Tibial artery (tissue), 4 donors: ENCODE measurements around the gene KCNRG.
"Not testable (repeated sequence)": the region's sequence is repeated elsewhere in the genome, so short reads cannot be mapped to it uniquely, and the experiment has no call there.

Source experiments
- DNase-seq, 2 donors: peaks; one replicate each; pipeline ENCODE4 v3.0.0-alpha.2; 2019
- H3K27ac ChIP-seq, 2 donors: fragments of 200-600 bp; sonication (generic) in 1 of 2; 1 replicate in 1 of 2; 2 replicates in 1 of 2; pipeline ENCODE4 v1.5.1; 2018 to 2019; ENCODE audit warnings: mild to moderate bottlenecking in 1 of 2
- H3K27me3 ChIP-seq, 2 donors: fragments of 200-600 bp; sonication (generic) in 1 of 2; one replicate each; pipeline versions ENCODE4 v1.5.1 to v1.6.0; 2016 to 2019
- H3K36me3 ChIP-seq, 3 donors: fragments of 200-600 bp; sonication (generic) in 2 of 3; one replicate each; pipeline ENCODE4 v1.5.1; 2016 to 2019; ENCODE audit warnings: mild to moderate bottlenecking in 2 of 3
- H3K4me1 ChIP-seq, 4 donors: fragments of 200-600 bp; sonication (generic) in 2 of 4; 1 replicate in 3 of 4; 2 replicates in 1 of 4; pipeline ENCODE4 v1.5.1; 2016 to 2019
- H3K4me3 ChIP-seq, 2 donors: fragments of 200-600 bp; sonication (generic) in 1 of 2; 1 replicate in 1 of 2; 2 replicates in 1 of 2; pipeline ENCODE4 v1.5.1; 2018 to 2019; ENCODE audit warnings: mild to moderate bottlenecking in 2 of 2
- H3K9me3 ChIP-seq, 3 donors: fragments of 200-600 bp; sonication (generic) in 1 of 3; one replicate each; pipeline ENCODE4 v1.5.1; 2016 to 2019
- CTCF ChIP-seq, 2 experiments: fragments of 200-600 bp in 1 of 2; fragments of 450-650 bp in 1 of 2; IDR thresholded peaks; one replicate each; pipeline ENCODE4 v1.5.1; 2017 to 2019; ENCODE audit warnings: antibody characterized with exemption in 2 of 2, mild to moderate bottlenecking in 1 of 2, moderate library complexity in 1 of 2
- intact Hi-C: fragments of 100-400 bp; cut with DNase I; formaldehyde crosslinking; loops from one replicate; pipeline ENCODE4 v1.15.0; 2023; ENCODE audit warnings: low total_unique reads

Gene KCNRG

DNA sequence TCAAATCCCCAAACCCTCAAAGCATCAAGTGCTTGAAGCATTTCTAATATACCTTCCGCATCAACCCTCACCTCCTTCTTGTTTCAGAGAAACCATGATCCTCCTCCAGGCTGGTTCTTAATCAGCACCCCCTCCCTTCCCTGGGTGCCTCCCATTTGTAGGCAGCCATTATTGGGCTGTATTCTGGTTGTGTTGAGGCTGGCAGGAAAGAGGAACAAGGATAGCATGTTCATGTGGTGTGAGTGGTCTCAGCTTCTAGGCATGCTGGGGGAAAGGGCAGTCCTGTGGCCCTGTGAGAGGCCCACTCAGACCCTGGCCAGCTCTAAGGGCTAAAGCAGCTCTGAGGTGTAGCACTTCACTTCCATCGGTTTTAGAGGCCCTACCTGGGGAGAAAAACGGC, 37.3 kb upstream of the KCNRG start:
- Histone ChIP-seq H3K27ac (no peak overlapping the region), H3K9me3 (no peaks in the 10 kb centered on the region), H3K4me3 (no peak overlapping the region), H3K4me1 (no peaks in the 10 kb centered on the region), H3K36me3 (no peaks in the 10 kb centered on the region), H3K27me3 (no peaks in the 10 kb centered on the region)
- no peak for DNase-seq
- intact Hi-C loops = no loop called here
- no peak for TF ChIP-seq CTCF (IDR thresholded peaks at IDR 0.05)

DNA sequence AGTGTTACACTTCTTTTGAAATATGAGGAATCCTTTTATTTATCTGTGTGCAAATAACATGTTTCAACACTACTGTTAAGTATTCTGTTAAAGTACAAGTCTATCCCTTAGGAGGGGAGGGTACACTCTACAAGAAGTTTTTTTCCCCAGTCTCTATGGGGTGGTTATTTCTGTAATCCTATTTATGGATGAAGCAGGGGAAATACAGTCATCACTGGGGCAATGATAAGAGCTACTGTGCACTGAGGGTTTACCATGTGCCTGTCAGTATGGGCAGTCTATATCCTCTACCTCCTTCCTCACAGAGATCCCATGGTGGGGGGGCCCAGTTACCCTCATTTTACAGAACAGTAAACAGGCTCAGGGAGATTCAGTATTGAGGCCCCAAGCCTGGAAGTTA, 35.0 kb upstream of the KCNRG start:
- H3K4me3 ChIP-seq = no peak overlapping the region
- no peaks in the 10 kb centered on the region for H3K27me3 ChIP-seq
- no peak overlapping the region for H3K27ac ChIP-seq
- DNase-seq = no peak
- no peaks in the 10 kb centered on the region for H3K9me3 ChIP-seq
- no peaks in the 10 kb centered on the region for H3K4me1 ChIP-seq
- intact Hi-C loops = no loop called here
- no peak for TF ChIP-seq CTCF (IDR thresholded peaks at IDR 0.05)
- no peaks in the 10 kb centered on the region for H3K36me3 ChIP-seq

GRCh38 chr13:49985129-49985528, 30.1 kb upstream of the KCNRG start:
- H3K36me3 ChIP-seq = peaks cover 0 to 6% (median 0%) of the 10 kb centered on the region in 3 donors
- DNase-seq = no peak
- no peaks in the 10 kb centered on the region for H3K9me3 ChIP-seq
- intact Hi-C loops = no loop called here
- H3K4me3 ChIP-seq = no peak overlapping the region
- no peaks in the 10 kb centered on the region for H3K4me1 ChIP-seq
- H3K27ac ChIP-seq = no peak overlapping the region
- TF ChIP-seq CTCF (IDR thresholded peaks at IDR 0.05) = no peak
- no peaks in the 10 kb centered on the region for H3K27me3 ChIP-seq

- no peaks in the 10 kb centered on the region for H3K27me3 ChIP-seq
- no peak for DNase-seq
- peaks cover 0 to 6% (median 0%) of the 10 kb centered on the region in 3 donors for H3K36me3 ChIP-seq
- H3K4me1 ChIP-seq = no peaks in the 10 kb centered on the region
- no peak for TF ChIP-seq CTCF (IDR thresholded peaks at IDR 0.05)
- H3K27ac ChIP-seq = no peak overlapping the region
- intact Hi-C loops = no loop called here
- H3K4me3 ChIP-seq = no peak overlapping the region
- no peaks in the 10 kb centered on the region for H3K9me3 ChIP-seq
Measured at GRCh38 chr13:49986471-49986870, 28.8 kb upstream of the KCNRG start.

GRCh38 chr13:49990612-49991011, 24.6 kb upstream of the KCNRG start:
- H3K27me3 ChIP-seq, DNase-seq, H3K27ac ChIP-seq, intact Hi-C loops, H3K36me3 ChIP-seq, H3K4me1 ChIP-seq, H3K4me3 ChIP-seq, H3K9me3 ChIP-seq: not testable (repeated sequence)

DNA sequence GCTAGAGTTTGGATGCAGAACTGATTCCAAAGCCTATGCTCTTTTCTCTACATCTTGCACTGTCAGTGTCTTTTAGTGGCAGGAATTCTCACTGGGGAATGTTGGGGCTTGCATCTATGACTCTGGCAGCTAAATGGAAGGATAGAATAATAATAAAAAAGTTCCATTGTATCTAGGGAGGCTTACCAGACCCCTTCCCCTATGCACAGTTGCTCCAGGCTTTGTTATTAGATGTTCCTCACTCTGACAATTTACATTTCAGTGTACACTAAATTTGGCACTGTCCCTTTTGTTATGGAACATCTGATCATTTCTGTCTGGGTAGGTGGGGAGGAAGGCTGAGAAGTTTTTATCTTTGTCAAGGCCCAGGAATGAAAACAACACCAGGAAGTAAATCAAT, 22.1 kb upstream of the KCNRG start:
- no peak for TF ChIP-seq CTCF (IDR thresholded peaks at IDR 0.05)
- no peak overlapping the region for H3K27ac ChIP-seq
- H3K4me1 ChIP-seq = peaks cover 0 to 12% (median 7%) of the 10 kb centered on the region in 4 donors
- DNase-seq = no peak
- intact Hi-C loops = no loop called here
- no peaks in the 10 kb centered on the region for H3K27me3 ChIP-seq
- H3K9me3 ChIP-seq = no peaks in the 10 kb centered on the region
- H3K36me3 ChIP-seq = peaks cover 0 to 3% (median 0%) of the 10 kb centered on the region in 3 donors
- H3K4me3 ChIP-seq = no peak overlapping the region
